Measurements from ENCODE around the gene TRIP11.
"Not testable (repeated sequence)": the region's sequence is repeated elsewhere in the genome, so short reads cannot be mapped to it uniquely, and the experiment has no call there.

DNA sequence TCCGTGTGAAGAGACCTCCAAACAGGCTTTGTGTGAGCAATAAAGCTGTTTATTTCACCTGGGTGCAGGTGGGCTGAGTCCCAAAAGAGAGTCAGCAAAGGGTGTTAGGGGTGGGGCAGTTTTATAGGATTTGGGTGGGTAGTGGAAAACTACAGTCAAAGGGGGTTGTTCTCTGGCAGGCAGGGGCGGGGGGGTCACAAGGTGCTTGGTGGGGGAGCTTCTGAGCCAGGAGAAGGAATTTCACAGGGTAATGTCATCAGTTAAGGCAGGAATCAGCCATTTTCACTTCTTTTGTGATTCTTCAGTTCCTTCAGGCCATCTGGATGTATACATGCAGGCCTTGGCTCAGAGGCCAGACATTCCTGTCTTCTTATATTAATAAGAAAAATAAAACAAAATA is 1.9 kb upstream of the TRIP11 start:
- TF ChIP-seq POLR2AphosphoS5, TAF1, POLR2A (IDR thresholded peaks at IDR 0.05; ENCODE audit: low read depth, low read length): not testable (repeated sequence)

Measured in GM12891 (cell line).